Neutrophil (primary cell): Measurements from ENCODE around the gene TMEM63A.
"Not testable (repeated sequence)": the region's sequence is repeated elsewhere in the genome, so short reads cannot be mapped to it uniquely, and the experiment has no call there.

Source experiments
- H3K27ac ChIP-seq: fragments of 200-600 bp; sonication (generic); 2 replicates; pipeline ENCODE4 v1.5.1; 2016; ENCODE audit warnings: mild to moderate bottlenecking, moderate library complexity
- H3K27me3 ChIP-seq: fragments of 200-600 bp; sonication (generic); 2 replicates; pipeline ENCODE4 v1.6.0; 2016; ENCODE audit warnings: mild to moderate bottlenecking
- H3K36me3 ChIP-seq: fragments of 200-600 bp; sonication (generic); 2 replicates; pipeline ENCODE4 v1.5.1; 2017
- H3K4me1 ChIP-seq, 2 experiments: fragments of 200-600 bp in 1 of 2; sonication (generic) in 1 of 2; 1 replicate in 1 of 2; 2 replicates in 1 of 2; pipeline versions ENCODE4 v1.5.1 to v1.6.1; 2013 to 2016; ENCODE audit warnings: low read depth in 1 of 2, low read length in 1 of 2, mild to moderate bottlenecking in 1 of 2, moderate library complexity in 1 of 2; ENCODE audit not compliant: control insufficient read depth in 1 of 2, insufficient read depth in 1 of 2
- H3K4me3 ChIP-seq, 2 experiments: fragments of 200-600 bp in 1 of 2; sonication (generic) in 1 of 2; 1 replicate in 1 of 2; 2 replicates in 1 of 2; pipeline ENCODE4 v1.5.1; 2013 to 2016; ENCODE audit warnings: low read depth in 1 of 2, low read length in 1 of 2, mild to moderate bottlenecking in 1 of 2, moderate library complexity in 1 of 2
- H3K9me3 ChIP-seq: fragments of 200-600 bp; sonication (generic); 2 replicates; pipeline ENCODE4 v1.5.1; 2016
- TF ChIP-seq, protein P1 (sequence below): fragments of 200-600 bp; sonication (generic); IDR thresholded peaks from 2 replicates; pipeline ENCODE4 v1.5.1; 2016; ENCODE audit warnings: antibody characterized with exemption

Gene TMEM63A

DNA sequence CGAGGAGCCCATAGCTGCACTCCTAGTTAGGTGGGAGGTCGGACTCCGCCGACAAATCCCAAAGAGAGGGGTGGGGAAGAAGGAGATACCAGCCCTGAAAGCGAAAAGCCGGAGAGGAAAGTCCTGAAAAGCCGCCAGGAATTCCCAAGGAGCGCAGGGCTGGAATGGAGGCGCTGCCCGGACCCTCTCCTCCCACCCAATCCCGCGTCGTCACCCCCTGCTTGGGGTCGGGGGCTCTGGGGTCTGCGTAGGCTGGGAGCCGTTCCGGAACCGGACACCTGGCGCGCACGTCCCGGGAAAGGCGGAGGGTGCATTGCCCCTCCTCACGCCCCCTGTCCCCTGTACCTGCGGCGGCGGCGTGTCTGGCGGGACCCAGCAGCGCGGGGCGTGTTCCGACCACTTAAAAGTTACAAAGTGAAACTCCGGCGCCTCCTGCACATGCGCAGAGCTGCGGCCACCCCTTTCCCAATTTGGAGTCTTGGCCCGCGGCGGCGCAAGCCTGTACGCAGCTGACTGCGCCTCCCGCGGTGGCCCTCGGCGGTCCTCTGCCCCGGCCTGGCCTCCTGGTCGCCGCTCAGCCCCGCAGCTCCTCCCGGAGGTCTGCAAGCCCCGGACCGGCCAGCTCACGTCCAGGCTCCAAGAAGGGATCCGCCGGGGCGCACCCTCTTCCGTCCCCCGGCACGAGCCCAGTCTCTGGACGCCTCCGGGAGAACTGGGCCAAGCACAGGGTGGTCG lies at the start of gene TMEM63A:
TSS of gene TMEM63A (minus strand) at position 422 of the 735 bp plus-strand sequence. CDS start 4,800 bp downstream, outside the sequence.
- TF ChIP-seq, protein P1, sequence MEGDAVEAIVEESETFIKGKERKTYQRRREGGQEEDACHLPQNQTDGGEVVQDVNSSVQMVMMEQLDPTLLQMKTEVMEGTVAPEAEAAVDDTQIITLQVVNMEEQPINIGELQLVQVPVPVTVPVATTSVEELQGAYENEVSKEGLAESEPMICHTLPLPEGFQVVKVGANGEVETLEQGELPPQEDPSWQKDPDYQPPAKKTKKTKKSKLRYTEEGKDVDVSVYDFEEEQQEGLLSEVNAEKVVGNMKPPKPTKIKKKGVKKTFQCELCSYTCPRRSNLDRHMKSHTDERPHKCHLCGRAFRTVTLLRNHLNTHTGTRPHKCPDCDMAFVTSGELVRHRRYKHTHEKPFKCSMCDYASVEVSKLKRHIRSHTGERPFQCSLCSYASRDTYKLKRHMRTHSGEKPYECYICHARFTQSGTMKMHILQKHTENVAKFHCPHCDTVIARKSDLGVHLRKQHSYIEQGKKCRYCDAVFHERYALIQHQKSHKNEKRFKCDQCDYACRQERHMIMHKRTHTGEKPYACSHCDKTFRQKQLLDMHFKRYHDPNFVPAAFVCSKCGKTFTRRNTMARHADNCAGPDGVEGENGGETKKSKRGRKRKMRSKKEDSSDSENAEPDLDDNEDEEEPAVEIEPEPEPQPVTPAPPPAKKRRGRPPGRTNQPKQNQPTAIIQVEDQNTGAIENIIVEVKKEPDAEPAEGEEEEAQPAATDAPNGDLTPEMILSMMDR: peak; percentile 70
- Histone ChIP-seq H3K27ac (peak within 1 kb of the TSS; percentile 89), H3K36me3 (peaks cover 13% of the 10 kb centered on the region), H3K4me3 (peak within 1 kb of the TSS; percentile 90 to 98), H3K9me3 (no peaks in the 10 kb centered on the region), H3K27me3 (no peaks in the 10 kb centered on the region), H3K4me1 (peaks cover 85 to 95% of the 10 kb centered on the region in 2 experiments)

DNA sequence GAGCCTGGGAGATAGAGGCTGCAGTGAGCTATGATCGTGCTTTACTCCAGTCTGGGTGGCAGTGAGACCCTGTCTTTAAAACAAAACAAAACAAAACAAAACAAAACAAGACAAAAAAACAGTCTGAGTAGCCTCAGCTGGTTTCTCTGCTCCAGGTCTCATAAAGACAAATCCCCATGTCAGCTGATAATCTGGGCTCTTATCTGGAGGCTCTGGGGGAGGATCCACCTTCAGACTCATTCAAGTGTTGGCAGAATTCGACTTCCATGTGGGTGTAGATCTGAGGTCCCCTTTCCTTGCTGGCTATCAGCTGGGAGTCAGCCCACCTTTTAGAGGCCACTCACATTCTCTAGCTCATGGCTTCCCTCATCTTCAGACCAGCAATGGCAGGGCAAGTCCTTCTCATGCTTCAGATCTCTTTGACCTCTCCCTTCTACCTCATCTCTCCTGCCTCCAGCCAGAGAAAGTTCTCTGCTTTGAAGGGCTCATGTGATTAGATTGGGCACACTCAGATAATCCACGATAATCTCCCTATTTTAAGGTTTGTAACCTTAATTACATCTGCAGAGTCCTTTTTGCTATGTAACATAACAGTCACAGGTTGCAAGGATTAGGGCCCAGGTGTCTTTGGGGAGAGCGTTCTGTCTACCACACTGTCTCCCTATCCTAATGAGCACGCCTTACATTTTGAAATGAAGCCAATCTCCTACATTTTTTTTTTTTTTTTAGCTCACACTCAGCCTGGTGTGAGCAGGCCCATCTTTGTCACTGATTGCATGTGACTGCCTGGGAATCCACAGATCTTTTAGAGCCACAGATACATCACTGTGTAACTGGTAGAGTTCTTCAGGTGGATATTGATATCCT lies 49.3 kb upstream of the TMEM63A start:
- TF ChIP-seq, protein P1: no peak
- Histone ChIP-seq H3K27ac (no peak overlapping the region), H3K9me3 (no peaks in the 10 kb centered on the region), H3K36me3 (no peaks in the 10 kb centered on the region), H3K27me3 (no peaks in the 10 kb centered on the region), H3K4me1 (peaks cover 6% of the 10 kb centered on the region in 2 experiments), H3K4me3 (no peak overlapping the region)

DNA sequence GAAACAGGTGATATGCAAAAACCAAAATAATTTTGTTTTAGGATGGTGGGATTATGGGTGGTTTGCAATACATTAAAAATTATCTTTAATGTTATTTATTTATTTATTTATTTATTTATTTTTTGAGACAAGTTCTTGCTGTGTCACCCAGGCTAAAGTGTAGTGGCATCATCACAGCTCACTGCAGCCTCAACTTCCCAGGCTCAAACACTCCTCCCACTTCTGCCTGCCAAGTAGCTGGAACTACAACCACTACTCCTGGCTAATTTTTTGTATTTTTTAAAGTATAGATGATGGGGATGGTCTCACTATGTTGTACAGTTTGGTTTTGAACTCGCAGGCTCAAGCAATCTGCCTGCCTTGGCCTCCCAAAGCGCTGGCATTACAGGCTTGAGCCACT lies 48.4 kb upstream of the TMEM63A start:
- H3K27ac ChIP-seq: no peak overlapping the region

DNA sequence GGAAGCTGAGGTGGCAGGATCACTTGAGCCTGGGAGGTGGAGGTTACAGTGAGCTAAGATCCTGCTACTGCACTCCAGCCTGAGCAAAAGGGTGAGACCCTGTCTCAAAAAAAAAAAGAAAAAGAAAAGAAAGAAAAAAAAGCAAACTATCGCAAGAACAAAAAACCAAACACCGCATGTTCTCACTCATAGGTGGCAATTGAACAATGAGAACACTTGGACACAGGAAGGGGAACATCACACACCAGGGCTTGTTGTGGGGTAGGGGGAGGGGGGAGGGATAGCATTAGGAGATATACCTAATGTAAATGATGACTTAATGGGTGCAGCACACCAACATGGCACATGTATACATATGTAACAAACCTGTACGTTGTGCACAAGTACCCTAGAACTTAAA lies 47.3 kb upstream of the TMEM63A start:
- H3K36me3 ChIP-seq, H3K27ac ChIP-seq, H3K27me3 ChIP-seq, H3K9me3 ChIP-seq, H3K4me3 ChIP-seq: not testable (repeated sequence)
- peaks cover 15 to 16% of the 10 kb centered on the region in 2 experiments for H3K4me1 ChIP-seq

More for the DNA sequence above, 48.4 kb upstream of the TMEM63A start:
- Histone ChIP-seq H3K27me3 (no peaks in the 10 kb centered on the region), H3K9me3 (no peaks in the 10 kb centered on the region), H3K4me1 (peaks cover 10 to 11% of the 10 kb centered on the region in 2 experiments), H3K4me3 (no peak overlapping the region), H3K36me3 (no peaks in the 10 kb centered on the region)
- TF ChIP-seq, protein P1: no peak

DNA sequence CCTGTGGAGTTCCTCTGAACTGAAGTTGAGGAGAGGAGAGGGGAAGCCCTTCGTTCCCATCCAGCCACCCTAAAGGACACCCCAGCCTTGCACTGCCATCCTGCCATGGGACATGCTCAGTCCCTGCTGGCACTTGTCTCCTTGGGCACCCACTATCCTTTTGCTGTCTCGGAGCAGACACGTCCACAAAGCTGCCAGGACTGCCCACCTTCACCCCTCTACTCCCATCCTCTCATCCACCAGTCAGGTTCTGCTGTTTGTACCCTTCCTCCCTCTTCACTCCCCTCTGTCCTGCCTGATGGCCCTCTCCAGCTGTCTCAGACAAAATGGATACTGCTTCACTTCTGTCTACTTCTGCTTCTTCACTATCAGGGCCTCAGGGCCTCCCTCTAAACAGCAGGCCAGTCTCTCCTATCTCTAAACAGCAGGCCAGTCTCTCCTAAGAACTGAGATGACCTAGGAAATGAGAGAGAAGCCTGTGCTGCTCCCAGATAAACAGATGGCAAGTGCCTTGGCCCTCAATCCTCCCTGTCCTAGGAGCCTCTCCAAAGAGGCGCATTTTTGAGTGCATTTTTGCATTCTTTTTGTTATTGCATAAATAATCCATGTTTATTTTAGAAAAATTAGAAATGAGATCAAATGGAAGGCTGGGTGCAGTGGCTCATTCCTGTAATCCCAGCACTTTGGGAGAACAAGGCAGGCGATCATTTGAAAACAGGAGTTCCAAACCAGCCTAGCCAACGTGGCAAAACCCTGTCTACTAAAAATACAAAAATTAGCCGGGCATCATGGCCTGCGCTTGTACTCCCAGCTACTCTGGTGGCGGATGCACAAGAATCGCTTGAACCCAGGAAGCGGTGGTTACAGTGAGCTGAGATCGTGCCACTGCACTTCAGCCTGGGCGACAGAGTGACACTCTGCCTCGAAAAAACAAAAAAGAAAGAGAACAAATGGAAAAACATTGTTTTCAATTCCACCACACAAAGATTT lies 46.3 kb upstream of the TMEM63A start:
- no peaks in the 10 kb centered on the region for H3K27me3 ChIP-seq
- H3K4me3 ChIP-seq: no peak overlapping the region
- TF ChIP-seq, protein P1: no peak
- H3K9me3 ChIP-seq: no peaks in the 10 kb centered on the region
- H3K27ac ChIP-seq: no peak overlapping the region
- no peaks in the 10 kb centered on the region for H3K36me3 ChIP-seq
- peaks cover 18 to 22% of the 10 kb centered on the region in 2 experiments for H3K4me1 ChIP-seq
